GM10266 (cell line): Measurements from ENCODE around the gene TBX4.

Source experiments
- DNase-seq: peaks from one replicate; pipeline ENCODE4 v3.0.0; 2012; ENCODE audit errors: extremely low spot score
- TF ChIP-seq, protein P1 (sequence below): IDR thresholded peaks from 2 replicates; pipeline ENCODE4 v1.5.1; 2012; ENCODE audit warnings: mild to moderate bottlenecking, low read depth; ENCODE audit not compliant: control insufficient read depth, insufficient read depth; ENCODE audit errors: missing control alignments

Gene TBX4

GRCh38 chr17:61495161-61495857 is 43.1 kb downstream of the TBX4 start:
- TF ChIP-seq, protein P1, sequence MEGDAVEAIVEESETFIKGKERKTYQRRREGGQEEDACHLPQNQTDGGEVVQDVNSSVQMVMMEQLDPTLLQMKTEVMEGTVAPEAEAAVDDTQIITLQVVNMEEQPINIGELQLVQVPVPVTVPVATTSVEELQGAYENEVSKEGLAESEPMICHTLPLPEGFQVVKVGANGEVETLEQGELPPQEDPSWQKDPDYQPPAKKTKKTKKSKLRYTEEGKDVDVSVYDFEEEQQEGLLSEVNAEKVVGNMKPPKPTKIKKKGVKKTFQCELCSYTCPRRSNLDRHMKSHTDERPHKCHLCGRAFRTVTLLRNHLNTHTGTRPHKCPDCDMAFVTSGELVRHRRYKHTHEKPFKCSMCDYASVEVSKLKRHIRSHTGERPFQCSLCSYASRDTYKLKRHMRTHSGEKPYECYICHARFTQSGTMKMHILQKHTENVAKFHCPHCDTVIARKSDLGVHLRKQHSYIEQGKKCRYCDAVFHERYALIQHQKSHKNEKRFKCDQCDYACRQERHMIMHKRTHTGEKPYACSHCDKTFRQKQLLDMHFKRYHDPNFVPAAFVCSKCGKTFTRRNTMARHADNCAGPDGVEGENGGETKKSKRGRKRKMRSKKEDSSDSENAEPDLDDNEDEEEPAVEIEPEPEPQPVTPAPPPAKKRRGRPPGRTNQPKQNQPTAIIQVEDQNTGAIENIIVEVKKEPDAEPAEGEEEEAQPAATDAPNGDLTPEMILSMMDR: no peak
- no peak for DNase-seq

DNA sequence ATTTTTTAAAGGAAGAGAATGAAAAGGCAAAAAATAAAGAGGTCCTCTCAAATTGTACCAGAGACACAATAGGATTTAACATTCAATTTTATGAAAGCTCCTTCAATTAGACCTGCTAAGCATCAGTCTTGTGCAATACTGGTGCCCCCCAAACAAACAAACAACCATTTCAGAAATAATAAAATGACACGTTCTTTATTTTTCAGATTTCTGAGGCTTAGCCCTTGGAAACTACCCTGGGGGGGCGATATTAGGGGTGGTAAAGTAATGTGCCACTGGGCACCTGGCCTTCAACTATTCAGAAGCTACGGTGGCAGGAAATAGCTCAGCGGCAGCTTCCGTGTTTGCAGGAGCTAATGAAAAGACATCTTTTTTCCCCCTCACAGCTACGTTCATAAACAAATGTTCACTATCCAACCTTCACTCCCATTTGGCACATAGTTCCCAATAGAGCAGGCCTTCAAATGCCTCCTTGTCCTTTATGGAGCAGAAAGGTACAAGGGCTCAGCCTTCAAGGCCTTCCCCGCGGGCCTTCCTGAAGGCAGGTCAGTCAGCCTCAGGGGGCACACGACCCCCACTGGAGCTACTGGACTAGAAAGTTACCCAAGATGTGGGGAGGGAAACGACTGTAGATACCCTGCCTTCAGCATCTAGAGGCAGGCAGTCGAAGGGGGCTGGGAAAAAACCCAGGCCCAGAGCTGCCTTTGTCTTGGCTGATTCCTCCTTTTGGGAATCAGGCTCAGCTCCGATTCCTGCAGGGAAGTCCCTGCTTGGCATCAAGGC is 44.1 kb downstream of the TBX4 start:
- TF ChIP-seq, protein P1: no peak
- DNase-seq: no peak

GRCh38 chr17:61496957-61497653 is 44.9 kb downstream of the TBX4 start:
- TF ChIP-seq, protein P1: no peak

GRCh38 chr17:61498042-61498994 is 46.1 kb downstream of the TBX4 start:
- TF ChIP-seq, protein P1: no peak
- DNase-seq: no peak

More at GRCh38 chr17:61496957-61497653, 44.9 kb downstream of the TBX4 start:
- no peak for DNase-seq

DNA sequence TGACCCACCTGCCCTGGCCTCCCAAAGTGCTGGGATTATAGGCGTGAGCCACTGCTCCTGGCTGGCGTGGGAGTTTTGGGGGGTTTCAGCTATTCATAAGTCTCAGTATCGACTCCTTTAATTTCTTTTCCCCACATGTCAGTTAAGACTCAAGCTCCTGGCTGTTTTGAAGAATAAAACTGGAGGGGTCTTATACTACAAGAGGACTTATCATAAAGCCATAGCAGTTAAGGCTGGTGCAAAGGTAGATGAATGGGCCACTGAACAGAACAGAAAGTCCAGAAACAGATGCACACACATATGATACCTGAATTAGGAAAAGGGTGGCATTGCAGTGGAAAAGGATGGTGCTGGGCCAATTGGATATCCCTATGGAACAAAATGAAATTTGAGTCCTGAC is 47.4 kb downstream of the TBX4 start:
- no peak for DNase-seq
- TF ChIP-seq, protein P1: no peak

DNA sequence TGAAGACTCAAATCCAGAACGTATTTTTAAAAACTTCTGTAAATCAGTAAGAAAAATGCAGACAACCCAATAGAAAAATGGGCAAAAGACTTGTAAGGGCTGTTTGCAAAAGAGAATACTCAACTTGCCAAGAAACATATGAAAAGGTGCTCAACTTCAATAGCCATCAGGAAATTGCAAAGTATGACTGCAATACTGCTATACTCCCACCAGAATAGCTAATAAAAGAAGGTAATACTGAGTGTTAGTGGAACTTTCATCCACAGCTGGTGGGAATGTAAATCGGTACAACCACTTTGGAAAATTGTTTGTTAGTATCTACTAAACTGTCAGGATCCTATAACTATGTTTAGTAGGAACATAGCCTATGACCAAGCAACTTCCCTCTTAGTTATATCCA is 48.1 kb downstream of the TBX4 start:
- TF ChIP-seq, protein P1: no peak
- no peak for DNase-seq
